GM23338 (cell line): Measurements from ENCODE around the gene RNFT2. TPM values are rescaled to one million over a fixed set of nuclear protein-coding genes. Genes with fewer than 3 reads are reported as not detected.

Experiments
- ATAC-seq: fragments of 200-7000 bp; cut with Tn5 transposase; 3 replicates; pipeline ENCODE4 v1.9.1; 2020
- DNase-seq: peaks from one replicate; pipeline ENCODE4 v3.0.0-alpha.2; 2015; ENCODE audit warnings: low spot score
- H2AFZ ChIP-seq: fragments of 200-600 bp; sonication (generic); 2 replicates; pipeline ENCODE4 v1.8.0; 2016; ENCODE audit warnings: antibody characterized with exemption, mild to moderate bottlenecking, moderate library complexity
- H3F3A ChIP-seq: fragments of 200-600 bp; sonication (generic); replicated peaks from 2 replicates; pipeline ENCODE4 v1.8.0; 2017; ENCODE audit warnings: antibody characterized with exemption, mixed run types, low read depth
- H3K27ac ChIP-seq: fragments of 200-600 bp; sonication (generic); 2 replicates; pipeline ENCODE4 v1.6.1; 2016; ENCODE audit warnings: low read depth
- H3K27me3 ChIP-seq: fragments of 200-600 bp; sonication (generic); 2 replicates; pipeline ENCODE4 v1.8.0; 2016; ENCODE audit warnings: mild to moderate bottlenecking, mixed run types, moderate library complexity; ENCODE audit not compliant: insufficient read depth
- H3K36me3 ChIP-seq: fragments of 200-600 bp; sonication (generic); 2 replicates; pipeline ENCODE4 v1.8.0; 2016; ENCODE audit warnings: mild to moderate bottlenecking; ENCODE audit not compliant: insufficient read depth
- H3K4me1 ChIP-seq: fragments of 200-600 bp; sonication (generic); 2 replicates; pipeline ENCODE4 v1.8.0; 2016; ENCODE audit warnings: mild to moderate bottlenecking, moderate library complexity; ENCODE audit not compliant: insufficient read depth
- H3K4me2 ChIP-seq: fragments of 200-600 bp; sonication (generic); 2 replicates; pipeline ENCODE4 v1.7.1; 2017; ENCODE audit warnings: mixed run types
- H3K4me3 ChIP-seq: fragments of 200-600 bp; sonication (generic); 2 replicates; pipeline ENCODE4 v1.6.1; 2016; ENCODE audit warnings: mixed run types
- H3K79me2 ChIP-seq: fragments of 200-600 bp; sonication (generic); replicated peaks from 2 replicates; pipeline ENCODE4 v1.8.0; 2017; ENCODE audit warnings: mild to moderate bottlenecking; ENCODE audit not compliant: insufficient read depth
- H3K9me2 ChIP-seq: fragments of 200-600 bp; sonication (generic); 2 replicates; pipeline ENCODE4 v1.8.0; 2017; ENCODE audit not compliant: insufficient read depth
- H4K20me1 ChIP-seq: fragments of 200-600 bp; sonication (generic); replicated peaks from 2 replicates; pipeline ENCODE4 v1.8.0; 2017; ENCODE audit warnings: mild to moderate bottlenecking; ENCODE audit not compliant: insufficient read depth
- H3K27ac Mint-ChIP-seq: 2 replicates; pipeline ENCODE4 v1.8.0; 2020; ENCODE audit warnings: inconsistent platforms, mild to moderate bottlenecking, moderate library complexity, mixed read lengths
- H3K27me3 Mint-ChIP-seq: 3 replicates; pipeline ENCODE4 v1.8.0; 2022; ENCODE audit warnings: low read depth, mild to moderate bottlenecking, moderate library complexity, mixed read lengths, inconsistent platforms; ENCODE audit not compliant: insufficient read depth, poor library complexity
- H3K36me3 Mint-ChIP-seq: 3 replicates; pipeline ENCODE4 v1.8.0; 2021; ENCODE audit warnings: low read depth, mild to moderate bottlenecking, inconsistent platforms, moderate library complexity, mixed read lengths
- H3K4me1 Mint-ChIP-seq: 3 replicates; pipeline ENCODE4 v1.8.0; 2020; ENCODE audit warnings: mild to moderate bottlenecking, inconsistent platforms, mixed read lengths
- H3K4me3 Mint-ChIP-seq: 3 replicates; pipeline ENCODE4 v1.8.0; 2021; ENCODE audit warnings: moderate library complexity, mild to moderate bottlenecking, inconsistent platforms, mixed read lengths
- H3K9me3 Mint-ChIP-seq: 3 replicates; pipeline ENCODE4 v1.8.0; 2020; ENCODE audit warnings: moderate library complexity, mild to moderate bottlenecking, inconsistent platforms, mixed read lengths
- NANOG ChIP-seq: IDR thresholded peaks from 2 replicates; pipeline ENCODE4 v1.6.1; 2016; ENCODE audit warnings: antibody characterized with exemption, borderline replicate concordance
- POLR2AphosphoS5 ChIP-seq: IDR thresholded peaks from 2 replicates; pipeline ENCODE4 v1.6.1; 2016; ENCODE audit warnings: antibody characterized with exemption, low read depth
- REST ChIP-seq: IDR thresholded peaks from one replicate; pipeline ENCODE4 v1.6.1; 2018; ENCODE audit warnings: antibody characterized with exemption; ENCODE audit not compliant: unreplicated experiment
- ZNF114 ChIP-seq: fragments of 250-450 bp; sonication (Bioruptor Pico); IDR thresholded peaks from 2 replicates; pipeline ENCODE4 v1.5.0; 2020; ENCODE audit warnings: mild to moderate bottlenecking, moderate library complexity
- polyA plus RNA-seq: library from polyadenylated mRNA; unstranded; fragments of >200 nt; fragmentation: Nextera tagmentation; extraction: Ambion mirVana; gene quantifications from 2 replicates; pipeline ENCODE4 v1.2.1, GENCODE V29; 2016
- total RNA-seq: library from RNA; depleted of rRNA; stranded (reverse); fragments of >200 nt; shearing (Covaris generic); gene quantifications from 2 replicates; pipeline ENCODE4 v1.2.3, GENCODE V29; 2014
- TF ChIP-seq, protein P1 (sequence below), 2 experiments: fragments of 200-600 bp in 1 of 2; sonication (generic) in 1 of 2; conservative IDR thresholded peaks; 2 replicates each; pipeline versions ENCODE4 v1.5.1 to v1.6.1; 2016 to 2017; ENCODE audit warnings: antibody characterized with exemption in 2 of 2, low read depth in 2 of 2, mild to moderate bottlenecking in 2 of 2, moderate library complexity in 1 of 2
- TF ChIP-seq, protein P2 (sequence below): IDR thresholded peaks from 2 replicates; pipeline ENCODE4 v1.6.1; 2016; ENCODE audit warnings: antibody characterized with exemption
- TF ChIP-seq, protein P3 (sequence below): fragments of 250-450 bp; sonication (Bioruptor Pico); IDR thresholded peaks from 2 replicates; pipeline ENCODE4 v1.5.0; 2020; ENCODE audit warnings: mild to moderate bottlenecking, moderate library complexity

RNFT2 gene
- total and polyA plus RNA-seq, 2 experiments from 2014 or later = 19.3 to 22.9 TPM

- no peaks in the 10 kb centered on the region for H3K79me2 ChIP-seq
- H3K27ac ChIP-seq = no peak overlapping the region
- H3K27me3 ChIP-seq = no peaks in the 10 kb centered on the region
- H3K36me3 Mint-ChIP-seq = no peaks in the 10 kb centered on the region; the same call in 2 of the 3 replicates
- DNase-seq (peak; percentile 54), ATAC-seq (peak; percentile 75)
- TF ChIP-seq, protein P1, sequence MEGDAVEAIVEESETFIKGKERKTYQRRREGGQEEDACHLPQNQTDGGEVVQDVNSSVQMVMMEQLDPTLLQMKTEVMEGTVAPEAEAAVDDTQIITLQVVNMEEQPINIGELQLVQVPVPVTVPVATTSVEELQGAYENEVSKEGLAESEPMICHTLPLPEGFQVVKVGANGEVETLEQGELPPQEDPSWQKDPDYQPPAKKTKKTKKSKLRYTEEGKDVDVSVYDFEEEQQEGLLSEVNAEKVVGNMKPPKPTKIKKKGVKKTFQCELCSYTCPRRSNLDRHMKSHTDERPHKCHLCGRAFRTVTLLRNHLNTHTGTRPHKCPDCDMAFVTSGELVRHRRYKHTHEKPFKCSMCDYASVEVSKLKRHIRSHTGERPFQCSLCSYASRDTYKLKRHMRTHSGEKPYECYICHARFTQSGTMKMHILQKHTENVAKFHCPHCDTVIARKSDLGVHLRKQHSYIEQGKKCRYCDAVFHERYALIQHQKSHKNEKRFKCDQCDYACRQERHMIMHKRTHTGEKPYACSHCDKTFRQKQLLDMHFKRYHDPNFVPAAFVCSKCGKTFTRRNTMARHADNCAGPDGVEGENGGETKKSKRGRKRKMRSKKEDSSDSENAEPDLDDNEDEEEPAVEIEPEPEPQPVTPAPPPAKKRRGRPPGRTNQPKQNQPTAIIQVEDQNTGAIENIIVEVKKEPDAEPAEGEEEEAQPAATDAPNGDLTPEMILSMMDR (conservative IDR thresholded peaks at IDR 0.05; ENCODE audit: low read depth in 2 of 2) = peak; percentile 34 to 68; a peak in 2 of 4 replicates
- TF ChIP-seq NANOG = no peak
- TF ChIP-seq, protein P2, sequence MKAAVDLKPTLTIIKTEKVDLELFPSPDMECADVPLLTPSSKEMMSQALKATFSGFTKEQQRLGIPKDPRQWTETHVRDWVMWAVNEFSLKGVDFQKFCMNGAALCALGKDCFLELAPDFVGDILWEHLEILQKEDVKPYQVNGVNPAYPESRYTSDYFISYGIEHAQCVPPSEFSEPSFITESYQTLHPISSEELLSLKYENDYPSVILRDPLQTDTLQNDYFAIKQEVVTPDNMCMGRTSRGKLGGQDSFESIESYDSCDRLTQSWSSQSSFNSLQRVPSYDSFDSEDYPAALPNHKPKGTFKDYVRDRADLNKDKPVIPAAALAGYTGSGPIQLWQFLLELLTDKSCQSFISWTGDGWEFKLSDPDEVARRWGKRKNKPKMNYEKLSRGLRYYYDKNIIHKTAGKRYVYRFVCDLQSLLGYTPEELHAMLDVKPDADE = no peak
- no peaks in the 10 kb centered on the region for H3F3A ChIP-seq
- no peaks in the 10 kb centered on the region for H3K4me1 ChIP-seq
- no peaks in the 10 kb centered on the region for H4K20me1 ChIP-seq
- H3K9me2 ChIP-seq = no peaks in the 10 kb centered on the region
- no peak overlapping the region for H3K4me3 Mint-ChIP-seq
- H2AFZ ChIP-seq = no peak overlapping the region; the same call in 1 of the 2 replicates
- H3K4me1 Mint-ChIP-seq = peaks cover 5% of the 10 kb centered on the region; the same call in 2 of the 3 replicates
- H3K9me3 Mint-ChIP-seq = no peaks in the 10 kb centered on the region
- H3K27ac Mint-ChIP-seq = no peak overlapping the region
- H3K4me2 ChIP-seq = no peak overlapping the region
- no peak overlapping the region for H3K4me3 ChIP-seq
- H3K27me3 Mint-ChIP-seq = peaks cover 11% of the 10 kb centered on the region
- no peaks in the 10 kb centered on the region for H3K36me3 ChIP-seq
These were observed 29.0 kb upstream of the RNFT2 start for GRCh38 chr12:116708826-116709756.

GRCh38 chr12:116709768-116710167 is 28.3 kb upstream of the RNFT2 start:
- Mint-ChIP-seq H3K27me3 (peaks cover 11% of the 10 kb centered on the region), H3K27ac (no peak overlapping the region), H3K36me3 (no peaks in the 10 kb centered on the region; the same call in 1 of the 3 replicates), H3K4me1 (peaks cover 5% of the 10 kb centered on the region; the same call in 2 of the 3 replicates), H3K4me3 (no peak overlapping the region), H3K9me3 (no peaks in the 10 kb centered on the region)
- Histone ChIP-seq H3K27me3 (no peaks in the 10 kb centered on the region), H3K4me3 (no peak overlapping the region), H3K79me2 (no peaks in the 10 kb centered on the region), H3K4me1 (no peaks in the 10 kb centered on the region), H4K20me1 (no peaks in the 10 kb centered on the region), H3K4me2 (no peak overlapping the region), H3K36me3 (no peaks in the 10 kb centered on the region), H2AFZ (no peak overlapping the region), H3K9me2 (no peaks in the 10 kb centered on the region), H3K27ac (no peak overlapping the region), H3F3A (no peaks in the 10 kb centered on the region)
- no peak for DNase-seq
- ATAC-seq = no peak
- TF ChIP-seq ZNF114 (CRISPR knock-in tag) (no peak), REST (no peak), POLR2AphosphoS5 (no peak)
- TF ChIP-seq, protein P3, sequence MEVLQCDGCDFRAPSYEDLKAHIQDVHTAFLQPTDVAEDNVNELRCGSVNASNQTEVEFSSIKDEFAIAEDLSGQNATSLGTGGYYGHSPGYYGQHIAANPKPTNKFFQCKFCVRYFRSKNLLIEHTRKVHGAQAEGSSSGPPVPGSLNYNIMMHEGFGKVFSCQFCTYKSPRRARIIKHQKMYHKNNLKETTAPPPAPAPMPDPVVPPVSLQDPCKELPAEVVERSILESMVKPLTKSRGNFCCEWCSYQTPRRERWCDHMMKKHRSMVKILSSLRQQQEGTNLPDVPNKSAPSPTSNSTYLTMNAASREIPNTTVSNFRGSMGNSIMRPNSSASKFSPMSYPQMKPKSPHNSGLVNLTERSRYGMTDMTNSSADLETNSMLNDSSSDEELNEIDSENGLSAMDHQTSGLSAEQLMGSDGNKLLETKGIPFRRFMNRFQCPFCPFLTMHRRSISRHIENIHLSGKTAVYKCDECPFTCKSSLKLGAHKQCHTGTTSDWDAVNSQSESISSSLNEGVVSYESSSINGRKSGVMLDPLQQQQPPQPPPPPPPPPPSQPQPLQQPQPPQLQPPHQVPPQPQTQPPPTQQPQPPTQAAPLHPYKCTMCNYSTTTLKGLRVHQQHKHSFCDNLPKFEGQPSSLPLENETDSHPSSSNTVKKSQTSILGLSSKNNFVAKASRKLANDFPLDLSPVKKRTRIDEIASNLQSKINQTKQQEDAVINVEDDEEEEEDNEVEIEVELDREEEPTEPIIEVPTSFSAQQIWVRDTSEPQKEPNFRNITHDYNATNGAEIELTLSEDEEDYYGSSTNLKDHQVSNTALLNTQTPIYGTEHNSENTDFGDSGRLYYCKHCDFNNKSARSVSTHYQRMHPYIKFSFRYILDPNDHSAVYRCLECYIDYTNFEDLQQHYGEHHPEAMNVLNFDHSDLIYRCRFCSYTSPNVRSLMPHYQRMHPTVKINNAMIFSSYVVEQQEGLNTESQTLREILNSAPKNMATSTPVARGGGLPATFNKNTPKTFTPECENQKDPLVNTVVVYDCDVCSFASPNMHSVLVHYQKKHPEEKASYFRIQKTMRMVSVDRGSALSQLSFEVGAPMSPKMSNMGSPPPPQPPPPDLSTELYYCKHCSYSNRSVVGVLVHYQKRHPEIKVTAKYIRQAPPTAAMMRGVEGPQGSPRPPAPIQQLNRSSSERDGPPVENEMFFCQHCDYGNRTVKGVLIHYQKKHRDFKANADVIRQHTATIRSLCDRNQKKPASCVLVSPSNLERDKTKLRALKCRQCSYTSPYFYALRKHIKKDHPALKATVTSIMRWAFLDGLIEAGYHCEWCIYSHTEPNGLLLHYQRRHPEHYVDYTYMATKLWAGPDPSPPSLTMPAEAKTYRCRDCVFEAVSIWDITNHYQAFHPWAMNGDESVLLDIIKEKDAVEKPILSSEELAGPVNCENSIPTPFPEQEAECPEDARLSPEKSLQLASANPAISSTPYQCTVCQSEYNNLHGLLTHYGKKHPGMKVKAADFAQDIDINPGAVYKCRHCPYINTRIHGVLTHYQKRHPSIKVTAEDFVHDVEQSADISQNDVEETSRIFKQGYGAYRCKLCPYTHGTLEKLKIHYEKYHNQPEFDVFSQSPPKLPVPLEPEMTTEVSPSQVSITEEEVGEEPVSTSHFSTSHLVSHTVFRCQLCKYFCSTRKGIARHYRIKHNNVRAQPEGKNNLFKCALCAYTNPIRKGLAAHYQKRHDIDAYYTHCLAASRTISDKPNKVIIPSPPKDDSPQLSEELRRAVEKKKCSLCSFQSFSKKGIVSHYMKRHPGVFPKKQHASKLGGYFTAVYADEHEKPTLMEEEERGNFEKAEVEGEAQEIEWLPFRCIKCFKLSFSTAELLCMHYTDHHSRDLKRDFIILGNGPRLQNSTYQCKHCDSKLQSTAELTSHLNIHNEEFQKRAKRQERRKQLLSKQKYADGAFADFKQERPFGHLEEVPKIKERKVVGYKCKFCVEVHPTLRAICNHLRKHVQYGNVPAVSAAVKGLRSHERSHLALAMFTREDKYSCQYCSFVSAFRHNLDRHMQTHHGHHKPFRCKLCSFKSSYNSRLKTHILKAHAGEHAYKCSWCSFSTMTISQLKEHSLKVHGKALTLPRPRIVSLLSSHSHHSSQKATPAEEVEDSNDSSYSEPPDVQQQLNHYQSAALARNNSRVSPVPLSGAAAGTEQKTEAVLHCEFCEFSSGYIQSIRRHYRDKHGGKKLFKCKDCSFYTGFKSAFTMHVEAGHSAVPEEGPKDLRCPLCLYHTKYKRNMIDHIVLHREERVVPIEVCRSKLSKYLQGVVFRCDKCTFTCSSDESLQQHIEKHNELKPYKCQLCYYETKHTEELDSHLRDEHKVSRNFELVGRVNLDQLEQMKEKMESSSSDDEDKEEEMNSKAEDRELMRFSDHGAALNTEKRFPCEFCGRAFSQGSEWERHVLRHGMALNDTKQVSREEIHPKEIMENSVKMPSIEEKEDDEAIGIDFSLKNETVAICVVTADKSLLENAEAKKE (CRISPR knock-in tag) = no peak
